ENCODE results near the gene SYNPR. TPM values are rescaled to one million over a fixed set of nuclear protein-coding genes. Genes with fewer than 3 reads are reported as not detected.

SYNPR gene
- total RNA-seq, 1 donor from 2014 or later, result not detected

- Mint-ChIP-seq H3K27ac (ENCODE audit: unreplicated experiment) (no peak overlapping the region), H3K36me3 (ENCODE audit: unreplicated experiment) (no peaks in the 10 kb centered on the region), H3K9me3 (ENCODE audit: unreplicated experiment) (no peaks in the 10 kb centered on the region), H3K4me1 (ENCODE audit: unreplicated experiment) (no peaks in the 10 kb centered on the region), H3K27me3 (ENCODE audit: unreplicated experiment) (no peaks in the 10 kb centered on the region), H3K4me3 (ENCODE audit: unreplicated experiment) (no peak overlapping the region)
- TF ChIP-seq, protein P1, sequence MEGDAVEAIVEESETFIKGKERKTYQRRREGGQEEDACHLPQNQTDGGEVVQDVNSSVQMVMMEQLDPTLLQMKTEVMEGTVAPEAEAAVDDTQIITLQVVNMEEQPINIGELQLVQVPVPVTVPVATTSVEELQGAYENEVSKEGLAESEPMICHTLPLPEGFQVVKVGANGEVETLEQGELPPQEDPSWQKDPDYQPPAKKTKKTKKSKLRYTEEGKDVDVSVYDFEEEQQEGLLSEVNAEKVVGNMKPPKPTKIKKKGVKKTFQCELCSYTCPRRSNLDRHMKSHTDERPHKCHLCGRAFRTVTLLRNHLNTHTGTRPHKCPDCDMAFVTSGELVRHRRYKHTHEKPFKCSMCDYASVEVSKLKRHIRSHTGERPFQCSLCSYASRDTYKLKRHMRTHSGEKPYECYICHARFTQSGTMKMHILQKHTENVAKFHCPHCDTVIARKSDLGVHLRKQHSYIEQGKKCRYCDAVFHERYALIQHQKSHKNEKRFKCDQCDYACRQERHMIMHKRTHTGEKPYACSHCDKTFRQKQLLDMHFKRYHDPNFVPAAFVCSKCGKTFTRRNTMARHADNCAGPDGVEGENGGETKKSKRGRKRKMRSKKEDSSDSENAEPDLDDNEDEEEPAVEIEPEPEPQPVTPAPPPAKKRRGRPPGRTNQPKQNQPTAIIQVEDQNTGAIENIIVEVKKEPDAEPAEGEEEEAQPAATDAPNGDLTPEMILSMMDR (IDR thresholded peaks at IDR 0.05), result no peak
- DNase-seq (ENCODE audit: extremely low spot score, unreplicated experiment), result no peak
These were observed 235.7 kb downstream of the SYNPR start for GRCh38 chr3:63513791-63514190.

GRCh38 chr3:63514678-63515077, 236.6 kb downstream of the SYNPR start:
- no peak for DNase-seq (ENCODE audit: extremely low spot score, unreplicated experiment)
- TF ChIP-seq, protein P1 (IDR thresholded peaks at IDR 0.05), result no peak
- Mint-ChIP-seq H3K4me1 (ENCODE audit: unreplicated experiment) (no peaks in the 10 kb centered on the region), H3K36me3 (ENCODE audit: unreplicated experiment) (no peaks in the 10 kb centered on the region), H3K27ac (ENCODE audit: unreplicated experiment) (no peak overlapping the region), H3K4me3 (ENCODE audit: unreplicated experiment) (no peak overlapping the region), H3K9me3 (ENCODE audit: unreplicated experiment) (no peaks in the 10 kb centered on the region), H3K27me3 (ENCODE audit: unreplicated experiment) (no peaks in the 10 kb centered on the region)

GRCh38 chr3:63519426-63519825, 241.3 kb downstream of the SYNPR start:
- Mint-ChIP-seq H3K4me3 (ENCODE audit: unreplicated experiment) (no peak overlapping the region), H3K27me3 (ENCODE audit: unreplicated experiment) (no peaks in the 10 kb centered on the region), H3K27ac (ENCODE audit: unreplicated experiment) (no peak overlapping the region), H3K36me3 (ENCODE audit: unreplicated experiment) (no peaks in the 10 kb centered on the region), H3K4me1 (ENCODE audit: unreplicated experiment) (no peaks in the 10 kb centered on the region), H3K9me3 (ENCODE audit: unreplicated experiment) (no peaks in the 10 kb centered on the region)
- DNase-seq (ENCODE audit: extremely low spot score, unreplicated experiment), result no peak
- TF ChIP-seq, protein P1 (IDR thresholded peaks at IDR 0.05), result no peak

GRCh38 chr3:63521657-63522056, 243.5 kb downstream of the SYNPR start:
- TF ChIP-seq, protein P1 (IDR thresholded peaks at IDR 0.05), result no peak
- H3K4me1 Mint-ChIP-seq (ENCODE audit: unreplicated experiment), result no peaks in the 10 kb centered on the region
- no peaks in the 10 kb centered on the region for H3K27me3 Mint-ChIP-seq (ENCODE audit: unreplicated experiment)
- H3K27ac Mint-ChIP-seq (ENCODE audit: unreplicated experiment), result no peak overlapping the region
- H3K4me3 Mint-ChIP-seq (ENCODE audit: unreplicated experiment), result no peak overlapping the region
- no peaks in the 10 kb centered on the region for H3K9me3 Mint-ChIP-seq (ENCODE audit: unreplicated experiment)
- no peaks in the 10 kb centered on the region for H3K36me3 Mint-ChIP-seq (ENCODE audit: unreplicated experiment)
- DNase-seq (ENCODE audit: extremely low spot score, unreplicated experiment), result no peak

- H3K27ac Mint-ChIP-seq (ENCODE audit: unreplicated experiment), result no peak overlapping the region
- H3K4me3 Mint-ChIP-seq (ENCODE audit: unreplicated experiment), result no peak overlapping the region
- H3K9me3 Mint-ChIP-seq (ENCODE audit: unreplicated experiment), result no peaks in the 10 kb centered on the region
- DNase-seq (ENCODE audit: extremely low spot score, unreplicated experiment), result no peak
- no peaks in the 10 kb centered on the region for H3K4me1 Mint-ChIP-seq (ENCODE audit: unreplicated experiment)
- no peaks in the 10 kb centered on the region for H3K36me3 Mint-ChIP-seq (ENCODE audit: unreplicated experiment)
- H3K27me3 Mint-ChIP-seq (ENCODE audit: unreplicated experiment), result no peaks in the 10 kb centered on the region
- TF ChIP-seq, protein P1 (IDR thresholded peaks at IDR 0.05), result no peak
These were observed 245.0 kb downstream of the SYNPR start for GRCh38 chr3:63523100-63523499.

All from osteocyte (in vitro differentiated cells).